ENCODE results near the gene ATP5F1E.
A peak's percentile ranks its signal among the peaks of the same experiment; 100 is the strongest.

The ATP5F1E gene

DNA sequence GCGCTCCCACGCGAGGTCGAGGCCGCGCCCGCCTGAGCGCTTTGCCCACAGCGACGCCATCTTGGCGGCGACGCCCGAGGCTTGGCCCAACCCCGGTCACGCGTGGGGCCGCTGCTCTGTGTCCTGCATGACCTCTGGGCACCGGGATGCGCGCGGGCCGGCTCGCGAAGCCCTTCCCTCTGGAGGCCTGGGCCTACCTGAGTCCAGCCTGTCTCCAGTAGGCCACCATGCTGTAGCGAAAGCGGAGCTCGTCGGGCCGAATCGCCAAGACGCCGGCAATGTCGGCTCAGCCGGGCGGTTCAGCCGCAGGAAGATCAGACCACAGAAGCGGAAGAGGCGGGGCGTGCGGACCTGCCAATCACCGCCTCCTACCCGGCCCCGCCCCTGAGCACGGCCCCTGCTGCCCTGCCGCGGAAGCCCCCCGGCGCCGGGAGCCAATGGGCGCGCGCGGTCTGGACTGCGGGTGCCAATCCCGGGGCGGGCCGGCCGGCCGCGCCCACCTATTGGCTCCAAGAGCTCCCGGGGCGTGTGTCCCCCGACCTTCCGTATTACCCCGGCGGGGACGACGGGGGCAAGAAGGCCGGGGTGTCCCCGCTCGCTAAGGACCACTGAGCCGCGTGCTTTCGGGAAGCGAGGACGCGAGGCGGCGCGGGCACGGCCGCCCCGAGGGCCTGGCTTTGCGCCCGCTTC is at the start of gene ATP5F1E:
ATP5F1E (minus strand) TSS at position 313 of the 690 bp plus-strand sequence; CDS start at position 229, 84 bp downstream.
- DNase-seq, result peak; percentile 98

DNA sequence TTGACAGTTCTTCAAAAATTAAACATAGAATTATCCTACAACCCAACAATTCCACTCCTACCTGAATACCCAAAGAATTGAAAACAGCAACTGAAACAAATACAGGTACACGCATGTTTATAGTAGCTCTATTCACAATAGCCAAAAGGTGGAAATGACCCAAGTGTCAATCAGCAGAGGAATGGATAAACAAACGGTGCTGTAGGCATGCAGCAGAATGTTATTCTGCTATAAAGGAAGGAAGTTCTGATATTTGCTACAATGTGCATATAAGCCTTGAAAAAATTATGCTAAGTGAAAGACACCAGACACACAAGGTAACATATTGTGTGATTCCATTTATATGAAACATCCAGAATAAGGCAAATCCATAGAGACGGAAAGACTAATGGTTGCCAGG is 48.9 kb upstream of the ATP5F1E start:
- no peak for DNase-seq

GRCh38 chr20:59078231-59078630 is 46.1 kb upstream of the ATP5F1E start:
- DNase-seq, result no peak

DNA sequence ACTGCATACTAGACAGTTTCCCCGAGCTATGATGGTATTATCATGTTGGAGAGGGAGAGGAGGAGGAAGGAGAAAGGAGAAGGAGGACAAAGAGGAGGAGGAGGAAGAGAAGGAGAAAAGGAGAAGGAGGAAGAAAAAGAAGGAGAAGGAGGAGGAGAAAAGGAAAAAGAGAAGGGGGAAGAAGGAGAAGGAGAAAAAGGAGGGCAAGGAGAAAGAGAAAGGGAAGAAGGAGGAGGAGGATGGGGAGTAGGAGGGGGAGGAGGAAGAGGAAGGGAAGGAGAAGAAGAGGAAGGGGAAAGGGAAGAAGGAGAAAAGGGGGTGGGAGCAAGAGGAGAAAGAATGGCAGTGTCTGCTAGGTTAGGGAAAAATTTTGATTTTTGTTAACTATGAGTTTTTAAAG is 45.6 kb upstream of the ATP5F1E start:
- no peak for DNase-seq

DNA sequence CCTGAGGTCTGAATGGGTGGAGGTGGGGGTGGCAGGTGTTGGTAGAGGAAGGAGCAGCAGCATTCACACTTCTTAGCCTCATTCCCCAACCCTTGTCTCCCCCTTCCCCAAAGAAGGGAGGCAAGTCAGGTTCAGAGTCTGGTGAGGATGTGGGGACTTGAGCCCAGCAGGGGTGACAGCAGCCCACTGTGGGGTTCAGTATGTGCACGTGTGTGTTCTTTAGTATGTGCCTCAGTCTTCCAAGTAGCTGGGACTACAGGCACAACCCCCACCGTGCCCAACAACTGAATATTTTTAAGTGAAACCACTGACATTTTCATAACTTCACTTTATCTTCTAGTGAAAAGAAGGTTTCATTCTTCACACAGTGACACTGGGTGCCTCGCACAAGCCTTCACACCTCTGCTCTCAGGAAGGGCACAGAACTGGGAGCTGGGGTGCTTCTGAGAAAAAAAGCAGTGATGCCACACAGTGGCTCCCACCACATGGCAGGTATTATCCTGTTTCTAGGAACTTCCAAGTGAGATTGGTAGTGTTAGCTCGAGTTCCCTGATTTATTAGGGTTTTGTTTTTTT is 43.9 kb upstream of the ATP5F1E start:
- no peak for DNase-seq

- no peak for DNase-seq
Observed at GRCh38 chr20:59074456-59074855, 42.3 kb upstream of the ATP5F1E start.

- no peak for DNase-seq
Observed at GRCh38 chr20:59073582-59073981, 41.4 kb upstream of the ATP5F1E start.

DNA sequence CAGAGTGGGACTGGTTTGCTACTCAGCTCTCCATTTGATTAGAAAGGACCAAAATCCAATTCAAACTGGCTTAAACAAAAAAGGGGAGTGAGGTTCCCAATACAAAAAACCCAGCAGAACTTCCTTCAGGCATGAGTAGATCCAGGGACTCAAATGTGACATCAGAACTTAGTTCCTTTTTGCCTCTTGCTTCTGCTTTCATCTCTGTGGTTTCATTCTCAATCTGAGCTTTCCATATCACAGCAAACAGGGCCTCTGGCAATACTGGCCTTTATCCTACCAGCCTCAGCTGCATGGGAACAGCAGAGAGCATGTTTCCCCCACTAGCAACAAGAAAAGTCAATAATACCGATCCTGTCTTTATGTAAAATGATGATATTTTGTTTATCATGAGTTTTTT is 39.1 kb upstream of the ATP5F1E start:
- DNase-seq, result no peak

DNA sequence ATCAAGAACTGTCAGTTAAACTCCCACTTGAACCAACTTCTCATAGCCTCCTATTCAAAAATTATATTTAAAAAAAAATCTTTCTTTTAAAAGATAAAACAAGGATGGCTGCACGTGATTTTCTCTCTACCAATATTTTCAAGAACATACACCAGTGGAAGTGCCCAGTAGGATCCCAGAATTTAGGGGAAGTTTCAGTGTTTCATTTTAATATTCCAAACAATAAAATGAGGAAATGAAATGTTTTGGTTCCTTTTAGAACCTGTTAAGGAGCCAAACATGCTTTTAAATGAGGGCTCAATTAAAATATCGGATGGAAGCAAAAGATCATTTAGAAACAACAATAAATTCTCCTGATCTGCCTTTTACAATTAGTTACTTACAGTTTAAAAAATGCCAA is 36.9 kb upstream of the ATP5F1E start:
- DNase-seq, result no peak

- no peak for DNase-seq
Observed at GRCh38 chr20:59068534-59068933, 36.4 kb upstream of the ATP5F1E start.

GRCh38 chr20:59064214-59064722 is 32.1 kb upstream of the ATP5F1E start:
- DNase-seq, result no peak

- DNase-seq, result peak; percentile 28
Observed at GRCh38 chr20:59063358-59064213, 31.5 kb upstream of the ATP5F1E start.

DNA sequence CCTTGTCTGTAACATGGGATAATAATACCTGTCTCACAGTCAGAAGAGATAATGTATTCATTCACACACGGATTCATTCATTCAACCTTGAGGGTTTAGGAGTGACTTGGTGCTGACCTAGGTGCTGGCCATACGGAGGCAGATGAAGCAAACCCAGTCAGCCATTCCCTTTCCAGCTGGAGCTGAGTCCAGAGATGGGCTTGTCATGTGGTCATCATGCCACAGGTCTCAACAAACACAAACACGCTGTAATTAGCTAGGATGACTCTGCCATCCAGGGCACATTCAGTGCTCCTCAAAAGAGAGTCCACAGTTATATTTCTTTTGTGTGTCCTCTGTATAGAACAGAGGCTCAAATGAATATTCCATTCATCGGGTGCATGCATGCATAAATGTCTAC is 29.9 kb upstream of the ATP5F1E start:
- no peak for DNase-seq

GRCh38 chr20:59055302-59055701 is 23.2 kb upstream of the ATP5F1E start:
- DNase-seq, result no peak

DNA sequence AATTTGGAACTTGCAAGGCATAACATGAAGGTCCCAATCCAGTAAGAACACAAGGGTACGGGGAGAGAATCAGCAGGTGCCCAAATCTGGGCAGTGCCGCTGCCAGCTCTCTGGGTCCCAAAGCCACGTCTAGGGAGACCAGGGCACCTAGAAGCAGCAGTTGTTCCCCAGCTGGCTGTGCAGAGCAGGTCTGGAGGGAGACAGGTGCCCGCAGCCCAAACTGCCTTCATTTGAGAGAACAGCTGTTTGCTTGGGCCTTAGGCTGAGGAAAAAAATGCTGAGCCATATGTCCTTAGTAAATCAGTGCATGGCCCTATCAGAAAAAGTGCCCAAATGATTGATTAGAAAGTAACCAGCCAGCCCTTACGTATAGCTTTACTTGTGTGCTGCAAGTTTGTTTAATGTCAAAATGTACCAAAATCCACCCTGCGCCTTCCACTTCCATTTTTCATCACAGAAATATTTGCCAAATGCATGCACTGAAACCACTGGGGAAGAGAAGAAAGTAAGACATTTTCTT is 19.6 kb upstream of the ATP5F1E start:
- DNase-seq, result peak; percentile 33

DNA sequence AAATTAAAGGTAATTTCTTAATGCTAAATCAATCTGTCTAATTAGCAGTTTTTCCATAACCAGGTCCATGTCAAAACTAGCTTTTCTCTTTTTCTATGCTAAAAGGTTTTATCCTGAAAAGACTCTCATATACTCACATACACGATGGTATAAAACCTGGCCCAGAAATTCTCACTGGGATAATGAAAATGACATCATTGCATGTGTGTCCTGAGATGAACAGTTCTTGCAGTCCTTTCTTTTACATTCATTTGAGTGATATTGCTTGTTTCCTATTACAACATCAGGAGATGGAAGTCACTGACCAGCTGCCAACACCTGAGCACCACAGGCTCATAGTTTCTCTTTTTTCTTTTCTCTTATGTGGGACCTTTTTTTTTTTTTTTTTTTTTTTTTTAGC is 18.3 kb upstream of the ATP5F1E start:
- DNase-seq, result no peak

DNA sequence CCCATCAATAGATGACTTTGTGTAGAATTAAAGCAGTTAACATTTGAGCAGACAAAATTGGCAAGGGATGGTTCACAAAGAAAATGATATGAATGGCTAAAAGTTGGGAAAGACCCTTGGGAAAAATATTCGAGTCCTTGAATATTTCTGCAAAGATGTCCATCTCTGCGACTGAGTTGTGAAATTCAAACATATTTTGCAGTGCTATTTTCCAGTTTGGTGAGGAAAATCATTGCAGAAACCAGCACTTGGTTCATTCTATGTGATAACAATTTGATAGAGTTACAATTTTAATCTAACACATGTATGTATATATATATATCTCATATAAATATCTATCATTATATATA is 16.5 kb upstream of the ATP5F1E start:
- no peak for DNase-seq

- no peak for DNase-seq
Observed at GRCh38 chr20:59047938-59048680, 16.0 kb upstream of the ATP5F1E start.

DNA sequence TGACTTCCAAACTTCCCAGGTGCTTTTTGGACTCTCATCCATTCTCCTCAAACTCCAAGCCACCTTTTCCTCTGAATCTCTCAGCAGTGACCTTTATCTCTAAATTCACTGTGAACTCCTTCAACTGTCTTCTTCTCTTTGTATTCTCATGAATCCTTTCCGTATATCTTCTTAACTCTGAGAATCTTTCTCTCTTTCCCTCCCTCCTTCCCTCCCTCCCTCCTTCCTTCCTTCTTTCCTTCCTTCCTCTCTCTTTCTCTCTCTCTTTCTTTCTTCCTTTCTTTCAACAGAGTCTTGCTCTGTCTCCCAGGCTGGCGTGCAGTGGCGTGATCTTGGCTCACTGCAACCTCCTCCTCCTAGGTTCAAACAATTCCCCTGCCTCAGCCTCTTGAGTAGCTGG is 14.7 kb upstream of the ATP5F1E start:
- DNase-seq, result no peak

DNA sequence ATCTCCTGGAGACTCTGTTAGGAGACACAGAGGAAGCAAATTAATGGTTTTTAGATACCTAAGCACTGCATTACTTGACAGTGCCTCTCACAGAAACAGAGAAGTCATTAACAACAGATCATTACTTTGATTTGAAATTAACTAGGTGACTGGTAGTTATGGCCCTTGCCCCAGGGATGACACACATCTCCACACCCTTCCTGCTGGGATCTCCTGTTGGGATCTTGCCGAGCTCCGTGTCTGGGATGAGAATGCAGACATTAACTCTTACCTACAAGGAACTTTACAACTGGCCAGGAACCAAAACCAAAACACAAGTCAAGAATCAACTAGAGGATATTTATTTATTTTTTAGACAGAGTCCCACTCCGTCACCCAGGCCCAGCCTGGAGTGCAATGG is 12.7 kb upstream of the ATP5F1E start:
- DNase-seq, result no peak

DNA sequence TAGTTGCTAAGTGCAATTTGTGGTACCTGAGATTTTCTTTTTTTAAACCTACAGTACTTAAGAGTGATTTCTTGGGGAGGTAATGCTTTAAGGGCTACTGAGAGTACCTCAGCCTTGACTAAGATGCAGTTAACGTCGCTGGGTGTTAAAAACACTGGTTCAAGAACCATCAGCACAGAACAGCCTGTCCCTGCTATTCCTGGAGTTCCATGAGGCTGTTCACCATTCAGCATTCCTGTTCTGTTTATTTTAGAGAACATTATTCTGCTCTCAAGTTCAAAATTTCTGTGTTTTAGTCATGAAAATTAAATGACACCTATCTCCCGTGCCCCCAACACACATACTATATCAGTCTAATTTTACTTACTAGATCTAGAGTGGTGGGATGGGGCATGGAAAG is 12.2 kb upstream of the ATP5F1E start:
- no peak for DNase-seq

- no peak for DNase-seq
Observed at GRCh38 chr20:59043698-59044097, 11.6 kb upstream of the ATP5F1E start.
